H1 (cell line): ENCODE results near the gene PTN. TPM values are rescaled to one million over a fixed set of nuclear protein-coding genes. Genes with fewer than 3 reads are reported as not detected.
A peak's percentile ranks its signal among the peaks of the same experiment; 100 is the strongest.

Experiments used
- CTCF ChIA-PET: fragments of 300-600 bp; sonication (Branson Sonifier 250); formaldehyde crosslinking; loops from one replicate; lab custom pipeline; 2021; ENCODE audit not compliant: partially characterized antibody; lab: Charles Lee
- POLR2A ChIA-PET: fragments of 300-600 bp; sonication (Branson Sonifier 250); formaldehyde crosslinking; loops from one replicate; lab custom pipeline; 2021; ENCODE audit warnings: inconsistent platforms; ENCODE audit not compliant: partially characterized antibody; lab: Charles Lee
- DNase-seq, 2 experiments: peaks; one replicate each; pipeline versions ENCODE4 v3.0.0 to v3.0.0-alpha.2; 2010 to 2022; ENCODE audit warnings: low spot score in 2 of 2, low read depth in 1 of 2, mixed read lengths in 1 of 2
- FAIRE-seq: peaks from 2 replicates; lab custom pipeline; 2011; peaks lifted over from hg19 to GRCh38; lab: Jason Lieb, UNC
- H2AFZ ChIP-seq: 2 replicates; pipeline ENCODE4 v1.8.1; 2012; ENCODE audit warnings: low read length, inconsistent platforms
- H2AK5ac ChIP-seq: 2 replicates; pipeline ENCODE4 v1.6.1; 2013; ENCODE audit warnings: low read depth, low read length
- H2BK120ac ChIP-seq: replicated peaks from 2 replicates; pipeline ENCODE3; 2013; ENCODE audit warnings: low read depth, low read length, inconsistent platforms
- H2BK12ac ChIP-seq: 2 replicates; pipeline ENCODE4 v1.6.1; 2013; ENCODE audit warnings: low read depth, low read length
- H2BK15ac ChIP-seq: 2 replicates; pipeline ENCODE4 v1.6.1; 2013; ENCODE audit warnings: low read length
- H2BK20ac ChIP-seq: 2 replicates; pipeline ENCODE4 v1.6.1; 2013; ENCODE audit warnings: low read length
- H2BK5ac ChIP-seq: 2 replicates; pipeline ENCODE4 v1.6.1; 2013; ENCODE audit warnings: low read depth, low read length
- H3K14ac ChIP-seq: 2 replicates; pipeline ENCODE4 v1.6.1; 2013; ENCODE audit warnings: inconsistent platforms; ENCODE audit not compliant: insufficient read length
- H3K18ac ChIP-seq: 2 replicates; pipeline ENCODE4 v1.6.1; 2013; ENCODE audit warnings: low read length; ENCODE audit errors: extremely low read depth
- H3K23ac ChIP-seq: 2 replicates; pipeline ENCODE4 v1.6.1; 2013; ENCODE audit warnings: inconsistent platforms; ENCODE audit not compliant: insufficient read length
- H3K23me2 ChIP-seq: 2 replicates; pipeline ENCODE4 v1.6.1; 2013; ENCODE audit warnings: low read depth, low read length
- H3K27ac ChIP-seq: 2 replicates; pipeline ENCODE4 v1.6.1; 2011; ENCODE audit warnings: low read depth, low read length, inconsistent platforms
- H3K27me3 ChIP-seq, 4 experiments: replicated peaks in 1 of 4; 1 replicate in 1 of 4; 2 replicates in 3 of 4; pipeline versions ENCODE4 v1.6.1 to v1.8.1; 2011 to 2013; ENCODE audit warnings: low read length in 3 of 4, mild to moderate bottlenecking in 3 of 4, inconsistent platforms in 2 of 4, mixed read lengths in 2 of 4, moderate library complexity in 1 of 4; ENCODE audit not compliant: control insufficient read depth in 3 of 4, insufficient read depth in 3 of 4; ENCODE audit errors: extremely low read depth in 1 of 4
- H3K36me3 ChIP-seq, 4 experiments: 2 replicates each; pipeline versions ENCODE4 v1.6.1 to v1.8.1; 2011 to 2013; ENCODE audit warnings: mild to moderate bottlenecking in 4 of 4, low read length in 3 of 4, moderate library complexity in 2 of 4, control low read depth in 1 of 4, inconsistent platforms in 1 of 4; ENCODE audit not compliant: insufficient read depth in 4 of 4, control insufficient read depth in 2 of 4
- H3K4ac ChIP-seq: replicated peaks from 2 replicates; pipeline ENCODE3; 2013; ENCODE audit warnings: low read length, low read depth, mixed read lengths, inconsistent platforms; ENCODE audit not compliant: insufficient read length
- H3K4me1 ChIP-seq, 4 experiments: replicated peaks in 1 of 4; 1 replicate in 1 of 4; 2 replicates in 3 of 4; pipeline versions ENCODE4 v1.6.1 to v1.8.1; 2011 to 2013; ENCODE audit warnings: low read length in 3 of 4, inconsistent platforms in 2 of 4, mixed read lengths in 1 of 4; ENCODE audit not compliant: insufficient read depth in 4 of 4, control insufficient read depth in 3 of 4
- H3K4me2 ChIP-seq, 2 experiments: 2 replicates each; pipeline versions ENCODE4 v1.6.1 to v1.8.1; 2011 to 2013; ENCODE audit warnings: low read depth in 2 of 2, low read length in 2 of 2, control low read depth in 1 of 2, inconsistent platforms in 1 of 2, mild to moderate bottlenecking in 1 of 2; ENCODE audit not compliant: insufficient read depth in 1 of 2
- H3K4me3 ChIP-seq, 4 experiments: fragments of 200-600, 300-600 bp in 1 of 4; sonication (generic), shearing (Covaris generic), sonication (Bioruptor Twin) in 1 of 4; 2 replicates each; pipeline versions ENCODE4 v1.5.1 to v1.8.1; 2011 to 2016; ENCODE audit warnings: low read length in 4 of 4, low read depth in 3 of 4, control low read depth in 2 of 4, inconsistent platforms in 2 of 4, mild to moderate bottlenecking in 2 of 4, mixed read lengths in 1 of 4, moderate library complexity in 1 of 4; ENCODE audit not compliant: insufficient read depth in 2 of 4; ENCODE audit errors: extremely low read depth in 1 of 4
- H3K56ac ChIP-seq: replicated peaks from 2 replicates; pipeline ENCODE3; 2013; ENCODE audit warnings: low read depth, mild to moderate bottlenecking, mixed read lengths, low read length, inconsistent platforms; ENCODE audit not compliant: insufficient read length
- H3K79me1 ChIP-seq: 2 replicates; pipeline ENCODE4 v1.6.1; 2013; ENCODE audit warnings: low read depth, low read length, control low read depth
- H3K79me2 ChIP-seq, 2 experiments: 2 replicates each; pipeline versions ENCODE4 v1.6.1 to v1.8.1; 2012 to 2013; ENCODE audit warnings: low read length in 2 of 2, mild to moderate bottlenecking in 2 of 2, inconsistent platforms in 1 of 2; ENCODE audit not compliant: insufficient read depth in 2 of 2, control insufficient read depth in 1 of 2
- H3K9ac ChIP-seq, 4 experiments: replicated peaks in 1 of 4; 1 replicate in 1 of 4; 2 replicates in 3 of 4; pipeline versions ENCODE4 v1.6.1 to v1.8.1; 2011 to 2013; ENCODE audit warnings: low read depth in 3 of 4, low read length in 3 of 4, control low read depth in 2 of 4, mild to moderate bottlenecking in 2 of 4, moderate library complexity in 2 of 4, inconsistent platforms in 1 of 4; ENCODE audit errors: extremely low read depth in 1 of 4
- H3K9me3 ChIP-seq, 2 experiments: 2 replicates each; pipeline versions ENCODE4 v1.6.1 to v1.8.1; 2012 to 2013; ENCODE audit warnings: mild to moderate bottlenecking in 2 of 2, moderate library complexity in 2 of 2, control low read depth in 1 of 2, inconsistent platforms in 1 of 2, low read depth in 1 of 2, low read length in 1 of 2, mixed read lengths in 1 of 2; ENCODE audit not compliant: insufficient read depth in 2 of 2
- H4K20me1 ChIP-seq, 2 experiments: replicated peaks in 1 of 2; 2 replicates each; pipeline versions ENCODE3 to v1.8.1; 2011 to 2013; ENCODE audit warnings: inconsistent platforms in 2 of 2, low read length in 2 of 2, mild to moderate bottlenecking in 1 of 2; ENCODE audit not compliant: insufficient read depth in 2 of 2, control insufficient read depth in 1 of 2
- H4K5ac ChIP-seq: 2 replicates; pipeline ENCODE4 v1.6.1; 2013; ENCODE audit warnings: low read length, low read depth, mixed read lengths, inconsistent platforms; ENCODE audit not compliant: insufficient read length
- H4K8ac ChIP-seq: 2 replicates; pipeline ENCODE4 v1.8.0; 2013; ENCODE audit warnings: mild to moderate bottlenecking, moderate library complexity, low read length, inconsistent platforms; ENCODE audit not compliant: insufficient read depth; ENCODE audit errors: extremely low read depth
- H4K91ac ChIP-seq: replicated peaks from 2 replicates; pipeline ENCODE3; 2013; ENCODE audit warnings: low read length, mixed read lengths, inconsistent platforms; ENCODE audit not compliant: insufficient read length
- BACH1 ChIP-seq: IDR thresholded peaks from 2 replicates; pipeline ENCODE4 v1.6.1; 2012; ENCODE audit warnings: low read length, improper control_type of control experiment
- HDAC2 ChIP-seq, 2 experiments: fragments of 300-600 bp in 1 of 2; sonication (generic) in 1 of 2; IDR thresholded peaks; 2 replicates each; pipeline ENCODE4 v1.6.1; 2011 to 2012; ENCODE audit warnings: low read depth in 2 of 2, low read length in 2 of 2, mild to moderate bottlenecking in 2 of 2, moderate library complexity in 2 of 2, borderline replicate concordance in 1 of 2, inconsistent platforms in 1 of 2
- WGBS, 2 experiments: shearing (Covaris generic) in 1 of 2; methylation state at CpG; one replicate each; pipeline versions ENCODE4 v1.1.6 to v1.1.7; 2013 to 2015; ENCODE audit warnings: low lambda C conversion rate in 2 of 2, mixed read lengths in 2 of 2, inconsistent platforms in 1 of 2, low coverage in 1 of 2, missing lambda C conversion rate in 1 of 2; ENCODE audit not compliant: insufficient replicate concordance in 2 of 2, insufficient coverage in 1 of 2, insufficient read length in 1 of 2; ENCODE audit errors: extremely low coverage in 1 of 2, missing lambda C conversion rate in 1 of 2; 5-methylcytosine and 5-hydroxymethylcytosine counted together
- polyA plus RNA-seq, 7 experiments: library from polyadenylated mRNA; depleted of rRNA in 3 of 7; stranded (reverse) in 5 of 7; unstranded in 2 of 7; fragments of >200 nt in 5 of 7; fragments of 200-250 nt in 2 of 7; gene quantifications; 1 replicate in 5 of 7; 2 replicates in 1 of 7; 4 replicates in 1 of 7; pipeline versions ENCODE4 v1.2.1 to v1.2.3, GENCODE V29; 2011 to 2013; ENCODE audit warnings: missing spikeins in 2 of 7, mixed read lengths in 2 of 7
- total RNA-seq: library from RNA; stranded (reverse); fragmentation: NEBNext Ultra II Directional; extraction: Animal tissue kit (Norgen Biotek cat#: 25700); gene quantifications from 2 replicates; pipeline ENCODE4 v1.2.1, GENCODE V29; 2021

PTN gene
- total and polyA plus RNA-seq, 2 of the 8 experiments (the other 6 are each of a cell fraction or from before 2014, with no cell fraction given) = 23.1 to 27.8 TPM

DNA sequence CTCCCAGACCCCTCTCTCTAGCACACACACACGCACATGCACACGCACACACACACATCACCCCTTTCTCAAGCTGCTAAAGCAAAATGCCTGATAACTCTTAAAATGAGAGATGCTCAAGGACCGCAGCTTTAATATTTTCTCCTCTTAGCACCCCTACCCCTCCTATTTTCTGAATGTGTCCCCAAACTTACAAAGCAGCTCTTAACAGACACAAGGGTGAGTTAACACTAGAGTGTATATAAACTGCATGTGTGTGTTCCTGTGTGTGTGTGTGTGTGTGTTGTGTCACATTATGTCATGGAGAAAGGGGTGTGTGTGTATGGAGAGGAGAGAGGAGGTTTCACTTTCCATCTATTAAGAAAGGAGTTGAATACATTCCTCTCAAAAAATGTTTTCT lies 1.3 kb downstream of the PTN start:
- peak overlapping the region; percentile 93 to 96 for H3K4me2 ChIP-seq
- DNase-seq (no peak), FAIRE-seq (no peak)
- H2BK5ac ChIP-seq = no peak overlapping the region
- no peak overlapping the region for H3K27ac ChIP-seq
- H3K14ac ChIP-seq = no peak overlapping the region
- H2BK20ac ChIP-seq = no peak overlapping the region
- ChIA-PET POLR2A (interaction anchor here (1.0 kb wide), 1 partner anchor 58 kb away, joined by 3 read pairs; no protein-coding TSS in a partner anchor), CTCF (interaction anchor here (0.7 to 3.6 kb wide), 7 partner anchors 11 to 177 kb away, joined by 3 to 11 read pairs (median 4); no protein-coding TSS in a partner anchor)
- no peak overlapping the region for H2BK15ac ChIP-seq
- peaks cover 0 to 11% of the 10 kb centered on the region in 2 experiments; a peak in 1 of 4 replicates for H3K79me2 ChIP-seq
- no peak overlapping the region; a peak in 1 of 7 replicates for H3K9ac ChIP-seq
- H3K18ac ChIP-seq = no peak overlapping the region
- H3K4me3 ChIP-seq = peak overlapping the region in 3 of 4 experiments; percentile 21 to 71 (median 69); a peak in 4 of 8 replicates
- no peak overlapping the region for H4K5ac ChIP-seq
- H3K27me3 ChIP-seq = no peaks in the 10 kb centered on the region; a peak in 1 of 7 replicates
- no peaks in the 10 kb centered on the region for H4K20me1 ChIP-seq
- 0 out of 2 replicates have a peak, but pooled peaks cover 2% of the 10 kb centered on the region for H3K79me1 ChIP-seq
- H2BK120ac ChIP-seq = no peak overlapping the region
- H4K8ac ChIP-seq = no peak overlapping the region
- H2BK12ac ChIP-seq = no peak overlapping the region
- H4K91ac ChIP-seq = no peak overlapping the region
- H3K23me2 ChIP-seq = peaks cover 9% of the 10 kb centered on the region
- no peak overlapping the region for H3K4ac ChIP-seq
- no peak overlapping the region for H3K56ac ChIP-seq
- no peak overlapping the region for H3K23ac ChIP-seq
- peaks cover 0 to 8% (median 5%) of the 10 kb centered on the region in 4 experiments; a peak in 5 of 7 replicates for H3K4me1 ChIP-seq
- H2AK5ac ChIP-seq = no peak overlapping the region
- WGBS, 2 experiments = 29% methylated on average over 3 of the region's 3 CpGs; no CpG with 5 or more reads in 1 of the 2 experiments
- H3K36me3 ChIP-seq = 0 out of 8 replicates have a peak, but pooled peaks cover 0 to 2% (median 0%) of the 10 kb centered on the region in 4 experiments
- no peak overlapping the region for H2AFZ ChIP-seq
- no peaks in the 10 kb centered on the region for H3K9me3 ChIP-seq
- no peak for TF ChIP-seq BACH1
- TF ChIP-seq HDAC2 (IDR thresholded peaks at IDR 0.05; ENCODE audit: borderline replicate concordance in 1 of 2, low read depth in 2 of 2, low read length in 2 of 2) = no peak
